SH-SY5Y (cell line): ENCODE results near the gene FAM184A.

ENCODE experiments used
- GATA2 ChIP-seq: IDR thresholded peaks from 2 replicates; pipeline ENCODE4 v1.6.1; 2011; ENCODE audit warnings: mild to moderate bottlenecking, low read depth, low read length
- GATA3 ChIP-seq: IDR thresholded peaks from 2 replicates; pipeline ENCODE4 v1.6.1; 2011; ENCODE audit warnings: low read depth, mild to moderate bottlenecking, low read length, moderate library complexity

Gene FAM184A

DNA sequence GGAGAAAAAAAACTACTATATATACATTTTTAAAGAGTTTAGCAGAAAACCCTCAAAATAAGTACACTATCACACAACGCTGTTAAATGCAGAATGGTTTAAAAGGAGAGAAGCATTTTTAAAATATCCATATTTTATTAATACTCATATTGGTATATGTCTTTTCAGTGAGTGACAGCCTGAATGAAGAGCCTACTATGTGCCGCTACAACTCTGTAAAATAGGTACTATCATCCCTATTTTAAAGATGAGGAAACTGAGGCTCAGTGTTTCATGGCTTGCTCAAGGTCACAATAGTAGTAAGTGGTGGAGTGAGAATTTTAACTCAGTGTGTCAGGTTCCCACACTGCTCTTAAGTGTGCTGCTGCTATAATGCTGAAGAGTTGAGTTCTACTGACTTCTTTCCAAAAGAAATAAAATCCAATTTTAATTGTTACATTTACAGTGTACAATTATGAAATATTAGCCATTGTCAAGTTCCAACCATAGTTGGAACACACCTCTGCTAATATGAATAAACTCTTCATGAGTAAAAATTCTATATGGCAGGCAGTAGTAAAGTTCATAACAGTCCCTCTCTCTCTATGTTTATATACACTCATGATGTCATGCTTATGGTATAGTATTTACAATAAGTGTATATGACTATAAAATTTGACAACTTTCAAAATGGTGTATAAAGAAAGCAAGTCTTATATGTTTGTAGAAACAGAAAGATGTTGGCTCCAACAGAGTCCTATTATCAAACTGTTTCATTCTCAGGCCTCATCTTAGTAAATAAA is 3.1 kb downstream of the FAM184A start:
- TF ChIP-seq GATA2: no peak
- TF ChIP-seq GATA3: no peak

DNA sequence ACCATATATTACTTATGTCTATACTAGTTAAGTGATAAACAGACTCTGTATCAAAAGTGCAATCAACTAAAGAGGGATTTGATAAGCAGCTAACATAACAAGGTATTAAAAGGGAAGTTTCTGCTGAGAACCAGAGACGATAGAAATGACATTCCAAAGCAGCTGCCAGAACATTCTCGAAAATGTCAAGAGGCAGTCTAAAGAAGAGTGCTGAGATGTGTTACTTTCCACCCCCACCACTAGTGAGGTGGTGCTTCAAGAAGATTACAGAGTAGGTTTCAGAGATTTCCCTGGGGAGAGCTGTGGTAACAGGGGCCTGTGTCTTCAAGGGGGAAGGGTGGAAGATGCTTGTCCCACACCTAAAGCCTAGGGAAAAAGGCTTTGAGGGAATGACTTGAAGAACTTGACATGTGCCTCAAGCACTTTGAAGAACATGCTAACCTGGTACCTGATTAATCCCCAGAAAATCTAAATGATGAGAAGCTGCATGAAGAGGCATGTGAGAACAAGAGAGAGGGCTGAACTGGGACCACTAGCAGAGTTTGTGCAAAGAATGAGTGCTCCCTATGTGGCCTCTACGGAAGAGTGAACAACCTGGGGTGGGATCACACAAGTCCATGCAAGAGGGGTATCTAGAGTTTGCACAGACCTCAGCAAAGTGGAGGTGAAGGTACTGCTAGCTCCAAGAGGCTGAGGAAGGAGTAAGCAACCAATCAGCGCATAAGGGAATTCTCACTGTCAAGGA is 5.0 kb downstream of the FAM184A start:
- no peak for TF ChIP-seq GATA3
- TF ChIP-seq GATA2: no peak

DNA sequence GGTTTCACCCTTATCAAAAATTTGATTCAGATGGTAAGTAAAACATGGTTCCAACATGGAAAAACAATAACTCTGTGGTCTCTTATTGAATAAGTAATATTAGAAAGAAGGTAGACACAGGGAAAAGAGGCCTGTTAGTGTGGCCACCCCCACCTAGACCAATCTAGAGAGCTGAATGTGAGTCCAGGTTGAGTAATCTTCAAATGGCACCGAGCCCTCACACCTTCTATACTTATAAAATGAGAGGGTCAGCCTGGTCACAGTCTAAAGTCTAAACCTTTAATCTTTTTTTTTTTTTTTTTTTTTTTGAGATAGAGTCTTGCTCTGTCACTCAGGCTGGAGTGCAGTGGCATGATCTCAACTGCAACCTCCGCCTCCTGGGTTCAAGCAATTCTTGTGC is 6.9 kb downstream of the FAM184A start:
- no peak for TF ChIP-seq GATA2
- TF ChIP-seq GATA3: no peak

DNA sequence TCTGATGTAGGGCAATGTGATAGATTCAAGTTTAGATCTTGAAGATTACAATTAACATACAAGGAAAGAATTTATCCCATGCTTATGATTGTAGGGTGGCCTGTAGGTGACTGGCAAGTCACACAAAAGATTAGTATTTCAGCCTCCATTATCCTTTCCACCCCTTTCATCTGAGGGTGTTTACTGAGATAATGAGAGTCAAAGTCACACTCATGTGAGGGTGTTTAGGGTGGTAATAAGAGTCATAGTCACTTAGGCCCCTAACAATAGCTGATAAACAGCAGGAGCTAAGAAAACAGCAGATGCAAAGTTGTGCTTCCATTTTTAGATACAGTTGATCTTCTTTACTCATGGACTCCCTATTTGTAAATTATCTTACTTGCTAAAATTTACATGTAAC is 11.4 kb downstream of the FAM184A start:
- no peak for TF ChIP-seq GATA3
- no peak for TF ChIP-seq GATA2

DNA sequence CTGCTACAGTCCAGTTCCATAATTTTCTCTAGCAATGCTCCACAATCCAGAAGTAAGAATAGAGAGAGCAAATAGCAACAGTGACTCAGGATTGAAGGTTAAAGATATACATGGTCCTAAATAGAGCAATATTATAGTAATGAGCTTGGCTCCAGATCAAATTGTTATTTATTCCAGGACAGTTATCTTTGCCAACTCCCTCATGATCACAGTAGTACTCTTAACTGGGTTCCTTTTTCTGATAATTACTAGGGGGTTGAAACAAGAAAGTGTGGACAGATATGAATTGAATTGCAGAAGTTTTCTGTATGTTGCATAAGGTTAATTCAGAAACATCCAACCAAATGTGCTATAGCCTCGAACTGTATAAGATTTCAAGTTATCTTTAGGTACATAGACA is 11.9 kb downstream of the FAM184A start:
- no peak for TF ChIP-seq GATA2
- TF ChIP-seq GATA3: no peak

GRCh38 chr6:119065955-119066354 is 12.5 kb downstream of the FAM184A start:
- TF ChIP-seq GATA3 (no peak), GATA2 (no peak)

- TF ChIP-seq GATA3: no peak
- no peak for TF ChIP-seq GATA2
Measured at GRCh38 chr6:119065382-119065781, 13.1 kb downstream of the FAM184A start.

DNA sequence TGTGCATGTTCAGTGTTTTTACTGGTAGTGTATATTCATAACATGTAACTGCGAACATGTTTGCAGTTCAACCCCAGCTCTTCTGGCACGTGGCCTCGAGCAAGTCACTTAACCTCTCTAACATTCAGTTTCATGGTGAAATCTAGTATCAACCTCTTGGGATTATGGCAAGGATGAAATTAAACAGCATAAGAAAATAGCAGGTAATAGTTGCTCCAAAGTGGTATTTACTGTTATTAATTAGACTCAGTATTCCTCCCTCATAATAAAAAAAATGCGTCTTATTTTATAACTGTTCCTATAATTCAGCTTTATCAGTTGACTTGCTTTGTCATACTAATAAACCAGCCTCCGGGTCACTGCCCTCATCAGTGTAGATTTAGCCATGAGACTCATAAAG is 15.0 kb downstream of the FAM184A start:
- no peak for TF ChIP-seq GATA3
- TF ChIP-seq GATA2: no peak

DNA sequence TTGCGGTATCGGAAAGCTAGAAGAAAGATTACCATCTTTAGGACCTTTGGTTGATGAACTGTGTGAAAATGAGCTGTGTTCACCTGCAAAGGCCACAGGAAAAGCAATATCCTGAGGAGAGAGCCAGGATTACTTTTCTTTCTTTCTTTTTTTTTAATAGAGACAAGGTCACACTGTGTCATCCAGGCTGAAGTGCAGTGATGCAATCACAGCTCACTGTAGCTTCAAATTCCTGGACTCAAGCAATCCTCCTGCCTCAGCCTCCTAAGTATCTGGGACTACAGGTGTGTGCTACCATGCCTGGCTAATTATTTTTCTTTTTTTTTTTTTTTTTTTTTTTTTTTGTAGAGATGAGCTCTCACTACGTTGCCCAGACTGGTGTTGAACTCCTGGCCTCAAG is 17.2 kb downstream of the FAM184A start:
- TF ChIP-seq GATA3 (no peak), GATA2 (no peak)

- TF ChIP-seq GATA3 (no peak), GATA2 (no peak)
Measured at GRCh38 chr6:119060255-119060907, 18.1 kb downstream of the FAM184A start.

DNA sequence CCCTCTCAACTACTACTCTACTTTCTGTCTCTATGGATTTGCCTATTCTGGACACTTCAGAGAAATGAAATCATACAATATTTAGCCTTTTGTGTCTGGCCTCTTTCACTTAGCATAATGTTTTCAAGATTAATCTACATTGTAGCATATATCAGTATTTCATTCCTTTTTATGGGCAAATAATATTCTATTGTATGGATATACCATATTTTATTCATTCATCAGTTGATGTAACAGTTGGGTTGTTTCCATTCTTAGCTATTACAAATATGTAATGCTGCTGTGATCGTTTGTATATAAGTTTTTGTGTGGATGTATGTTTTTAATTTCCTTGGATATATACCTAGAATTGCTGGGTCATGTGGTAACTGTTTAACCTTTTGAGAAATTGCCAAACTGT is 23.4 kb downstream of the FAM184A start:
- no peak for TF ChIP-seq GATA2
- no peak for TF ChIP-seq GATA3

DNA sequence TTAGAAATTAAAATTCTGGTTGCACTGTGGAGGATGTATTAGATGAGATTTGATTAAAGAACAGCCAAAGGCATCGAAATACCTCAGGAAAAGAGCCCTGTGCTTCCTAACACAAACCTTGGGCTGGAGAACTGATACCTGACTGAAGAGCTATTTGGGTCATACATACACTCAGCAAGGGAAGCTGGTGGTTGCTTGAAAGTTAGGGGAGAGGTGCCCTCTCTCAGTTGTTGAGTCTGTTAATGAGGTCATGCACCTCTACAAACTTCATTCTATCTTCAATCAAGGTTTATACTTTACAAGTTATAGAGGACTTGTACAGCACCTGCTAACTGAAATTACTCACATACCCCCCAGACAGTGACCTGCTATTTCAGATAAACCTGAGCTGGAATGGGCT is 25.5 kb downstream of the FAM184A start:
- TF ChIP-seq GATA3 (no peak), GATA2 (no peak)

- TF ChIP-seq GATA2 (no peak), GATA3 (no peak)
Measured at GRCh38 chr6:119052292-119052889, 26.1 kb downstream of the FAM184A start.

GRCh38 chr6:119044255-119044654 is 34.2 kb downstream of the FAM184A start:
- TF ChIP-seq GATA2: no peak
- TF ChIP-seq GATA3: no peak

DNA sequence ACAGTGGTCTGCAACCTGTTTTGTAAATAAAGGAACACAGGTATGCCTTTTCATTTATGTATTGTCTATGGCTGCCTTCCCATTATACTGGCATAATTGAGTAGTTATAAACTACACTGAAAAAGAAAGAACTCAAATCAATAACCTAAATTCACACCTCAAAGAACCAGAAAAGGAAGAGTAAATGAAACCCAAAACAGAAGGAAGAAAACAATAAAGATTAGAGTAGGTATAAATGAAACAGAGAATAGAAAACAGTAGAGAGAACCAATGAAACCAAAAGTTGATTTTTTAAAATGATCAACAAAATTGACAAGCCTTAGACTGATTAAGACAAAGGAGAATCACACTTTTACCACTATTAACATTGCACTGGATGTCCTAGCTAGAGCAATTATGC is 34.7 kb downstream of the FAM184A start:
- TF ChIP-seq GATA3 (no peak), GATA2 (no peak)
